ENCODE data around the gene SMC6.

SMC6 gene, protein sequence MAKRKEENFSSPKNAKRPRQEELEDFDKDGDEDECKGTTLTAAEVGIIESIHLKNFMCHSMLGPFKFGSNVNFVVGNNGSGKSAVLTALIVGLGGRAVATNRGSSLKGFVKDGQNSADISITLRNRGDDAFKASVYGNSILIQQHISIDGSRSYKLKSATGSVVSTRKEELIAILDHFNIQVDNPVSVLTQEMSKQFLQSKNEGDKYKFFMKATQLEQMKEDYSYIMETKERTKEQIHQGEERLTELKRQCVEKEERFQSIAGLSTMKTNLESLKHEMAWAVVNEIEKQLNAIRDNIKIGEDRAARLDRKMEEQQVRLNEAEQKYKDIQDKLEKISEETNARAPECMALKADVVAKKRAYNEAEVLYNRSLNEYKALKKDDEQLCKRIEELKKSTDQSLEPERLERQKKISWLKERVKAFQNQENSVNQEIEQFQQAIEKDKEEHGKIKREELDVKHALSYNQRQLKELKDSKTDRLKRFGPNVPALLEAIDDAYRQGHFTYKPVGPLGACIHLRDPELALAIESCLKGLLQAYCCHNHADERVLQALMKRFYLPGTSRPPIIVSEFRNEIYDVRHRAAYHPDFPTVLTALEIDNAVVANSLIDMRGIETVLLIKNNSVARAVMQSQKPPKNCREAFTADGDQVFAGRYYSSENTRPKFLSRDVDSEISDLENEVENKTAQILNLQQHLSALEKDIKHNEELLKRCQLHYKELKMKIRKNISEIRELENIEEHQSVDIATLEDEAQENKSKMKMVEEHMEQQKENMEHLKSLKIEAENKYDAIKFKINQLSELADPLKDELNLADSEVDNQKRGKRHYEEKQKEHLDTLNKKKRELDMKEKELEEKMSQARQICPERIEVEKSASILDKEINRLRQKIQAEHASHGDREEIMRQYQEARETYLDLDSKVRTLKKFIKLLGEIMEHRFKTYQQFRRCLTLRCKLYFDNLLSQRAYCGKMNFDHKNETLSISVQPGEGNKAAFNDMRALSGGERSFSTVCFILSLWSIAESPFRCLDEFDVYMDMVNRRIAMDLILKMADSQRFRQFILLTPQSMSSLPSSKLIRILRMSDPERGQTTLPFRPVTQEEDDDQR

DNA sequence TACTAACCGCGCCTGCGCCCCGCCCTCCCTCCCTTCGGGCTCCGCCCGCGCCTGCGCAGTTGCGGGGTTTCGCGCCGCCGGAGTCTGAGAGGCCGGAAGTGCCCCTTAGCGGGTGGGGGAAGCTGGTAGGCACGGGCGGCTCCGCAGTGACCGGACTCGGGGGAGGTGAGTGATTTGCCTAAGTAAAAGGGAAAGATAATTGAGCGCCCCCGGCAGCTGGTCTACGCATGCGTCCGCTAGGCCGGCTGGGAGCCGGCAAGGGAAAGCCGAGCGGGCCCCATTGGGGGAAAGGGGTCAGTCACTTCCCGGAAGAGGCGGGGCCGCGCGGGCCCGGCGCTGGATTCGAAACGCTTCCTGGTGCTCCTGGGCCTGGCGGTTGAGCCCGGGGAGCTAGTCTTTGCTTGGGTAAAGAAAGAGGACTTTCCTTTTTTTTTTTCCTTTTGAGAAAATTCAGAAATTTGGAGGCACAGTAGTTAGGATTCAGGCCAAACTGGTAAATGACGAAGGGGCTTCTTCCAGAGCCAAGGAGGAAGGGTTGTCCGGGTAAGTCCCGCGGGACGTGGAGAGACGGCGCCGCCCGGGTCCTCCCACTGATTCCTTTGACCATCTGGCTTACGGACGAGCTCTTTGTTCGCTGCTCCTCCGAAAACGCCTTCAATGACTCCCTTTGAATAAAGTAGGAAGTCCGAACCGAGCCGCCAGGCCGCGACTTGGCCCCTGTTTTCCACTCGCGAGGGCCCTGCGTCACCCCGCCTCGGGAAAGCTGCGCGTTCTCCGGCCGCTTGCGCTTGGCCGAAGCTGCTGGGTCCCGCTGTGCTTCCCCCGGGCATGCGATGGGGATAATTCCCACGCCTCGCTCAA is at the start of gene SMC6, which contains the start of gene GEN1:
Gene SMC6 (minus strand): TSS at position 8 of the 861 bp plus-strand sequence. CDS start 7,864 bp downstream, outside the sequence.
Gene GEN1 (plus strand): TSS at position 336 of the 861 bp plus-strand sequence. CDS start 5,806 bp downstream, outside the sequence.
- DNase-seq (ENCODE audit: low read depth), result peak; percentile 46
- TF ChIP-seq, protein P1, sequence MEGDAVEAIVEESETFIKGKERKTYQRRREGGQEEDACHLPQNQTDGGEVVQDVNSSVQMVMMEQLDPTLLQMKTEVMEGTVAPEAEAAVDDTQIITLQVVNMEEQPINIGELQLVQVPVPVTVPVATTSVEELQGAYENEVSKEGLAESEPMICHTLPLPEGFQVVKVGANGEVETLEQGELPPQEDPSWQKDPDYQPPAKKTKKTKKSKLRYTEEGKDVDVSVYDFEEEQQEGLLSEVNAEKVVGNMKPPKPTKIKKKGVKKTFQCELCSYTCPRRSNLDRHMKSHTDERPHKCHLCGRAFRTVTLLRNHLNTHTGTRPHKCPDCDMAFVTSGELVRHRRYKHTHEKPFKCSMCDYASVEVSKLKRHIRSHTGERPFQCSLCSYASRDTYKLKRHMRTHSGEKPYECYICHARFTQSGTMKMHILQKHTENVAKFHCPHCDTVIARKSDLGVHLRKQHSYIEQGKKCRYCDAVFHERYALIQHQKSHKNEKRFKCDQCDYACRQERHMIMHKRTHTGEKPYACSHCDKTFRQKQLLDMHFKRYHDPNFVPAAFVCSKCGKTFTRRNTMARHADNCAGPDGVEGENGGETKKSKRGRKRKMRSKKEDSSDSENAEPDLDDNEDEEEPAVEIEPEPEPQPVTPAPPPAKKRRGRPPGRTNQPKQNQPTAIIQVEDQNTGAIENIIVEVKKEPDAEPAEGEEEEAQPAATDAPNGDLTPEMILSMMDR (IDR thresholded peaks at IDR 0.05; ENCODE audit: control insufficient read depth, insufficient read depth, low read depth, low read length, missing control alignments), result no peak
- H3K4me3 ChIP-seq (ENCODE audit: control insufficient read depth, low read depth, low read length), result peak within 1 kb of the TSS; percentile 95

DNA sequence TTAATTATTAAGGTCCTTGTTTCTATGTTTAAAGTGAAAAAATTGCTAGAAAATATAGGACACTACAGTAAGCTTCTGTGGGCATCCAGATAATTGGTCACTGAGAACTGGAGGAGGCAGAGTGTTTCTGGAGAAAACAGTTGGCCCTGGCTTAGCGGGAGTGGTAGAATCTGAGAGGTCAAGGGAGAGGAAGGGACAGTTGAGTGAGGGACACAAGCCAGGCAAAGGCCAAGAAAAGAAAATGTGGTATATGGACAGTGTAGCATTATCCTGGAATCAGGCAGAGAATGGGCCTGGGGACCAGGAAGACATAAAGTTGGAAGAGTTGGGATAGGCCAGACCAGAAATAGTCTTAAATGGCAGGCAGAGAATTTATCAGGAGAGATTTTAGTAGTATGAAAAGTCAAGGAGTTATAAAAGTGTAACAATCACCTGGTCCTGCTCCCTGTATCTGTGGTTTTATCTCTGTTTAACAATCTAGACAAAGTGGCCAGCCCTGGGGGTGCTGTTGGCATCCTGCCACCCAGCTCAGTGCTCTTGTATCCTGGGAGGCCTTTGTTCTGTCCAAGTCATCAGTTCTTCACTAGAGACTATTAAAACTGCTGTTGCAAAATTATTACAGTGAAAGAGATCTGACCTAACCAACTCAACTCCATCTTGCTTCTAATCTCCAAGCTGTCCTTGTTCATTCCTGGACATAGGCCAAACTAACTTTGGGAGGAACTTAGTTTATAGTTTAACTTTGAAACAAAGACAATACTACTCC is 47.3 kb upstream of the SMC6 start:
- TF ChIP-seq, protein P1 (IDR thresholded peaks at IDR 0.05; ENCODE audit: control insufficient read depth, insufficient read depth, low read depth, low read length, missing control alignments), result no peak
- DNase-seq (ENCODE audit: low read depth), result no peak
- H3K4me3 ChIP-seq (ENCODE audit: control insufficient read depth, low read depth, low read length), result no peak overlapping the region

DNA sequence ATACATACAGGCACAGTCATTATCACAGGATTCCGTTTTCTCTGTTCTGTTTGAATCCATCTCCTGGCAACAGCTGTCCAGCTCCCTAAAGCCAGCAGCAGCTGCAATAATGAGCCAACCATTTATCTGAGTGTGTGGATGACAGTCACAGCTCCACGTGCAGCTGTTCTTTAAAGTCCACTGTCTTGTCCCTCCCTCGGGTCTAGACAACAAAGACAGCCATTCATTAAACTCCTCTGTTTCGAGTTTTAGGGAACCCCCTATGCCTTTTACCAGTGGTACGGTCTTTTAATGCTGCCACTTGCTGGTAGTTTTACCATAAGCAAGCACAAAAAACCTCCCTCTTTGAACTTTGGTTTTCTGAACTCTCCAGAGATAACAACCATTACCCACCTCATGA is 46.6 kb upstream of the SMC6 start:
- TF ChIP-seq, protein P1 (IDR thresholded peaks at IDR 0.05; ENCODE audit: control insufficient read depth, insufficient read depth, low read depth, low read length, missing control alignments), result no peak
- DNase-seq (ENCODE audit: low read depth), result no peak

DNA sequence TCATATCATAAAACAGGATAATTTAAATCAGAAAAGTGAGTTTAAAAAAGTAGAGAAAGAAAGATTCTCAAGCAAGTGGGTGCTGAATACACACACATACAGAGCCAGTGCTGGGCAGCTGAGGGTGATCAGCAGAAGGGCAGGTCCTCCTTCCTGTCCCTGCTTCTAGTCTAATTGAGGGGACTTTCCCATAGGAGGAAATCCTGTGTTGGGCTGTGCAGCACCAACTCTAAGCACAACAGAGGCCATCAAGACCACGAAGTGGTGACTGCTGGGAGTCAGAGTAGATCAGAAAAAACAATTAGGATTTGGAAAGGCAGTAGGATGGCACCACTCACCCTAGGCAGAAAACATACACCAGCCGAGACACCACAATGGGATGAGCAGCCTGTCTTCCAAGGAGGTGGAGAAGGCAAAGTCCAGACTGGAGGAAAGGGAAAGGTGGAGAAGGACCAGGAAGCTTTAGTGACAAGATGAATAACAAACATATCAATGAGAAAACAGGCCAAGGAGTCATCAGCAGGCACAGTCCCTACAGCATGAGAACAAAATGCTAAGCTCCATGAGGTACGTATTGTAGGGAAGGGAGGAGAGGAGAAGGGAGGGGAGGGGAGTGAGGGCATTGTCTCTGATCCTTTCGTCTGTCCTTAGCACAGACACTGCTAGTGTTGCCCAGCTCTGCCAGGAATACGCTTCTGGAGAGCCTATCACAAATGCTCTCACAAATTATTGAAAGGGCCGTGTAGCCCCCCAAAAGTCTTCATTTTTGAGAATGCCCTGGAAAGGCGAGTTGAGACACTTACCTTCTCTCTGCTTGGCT is 45.9 kb upstream of the SMC6 start:
- H3K4me3 ChIP-seq (ENCODE audit: control insufficient read depth, low read depth, low read length), result no peak overlapping the region
- TF ChIP-seq, protein P1 (IDR thresholded peaks at IDR 0.05; ENCODE audit: control insufficient read depth, insufficient read depth, low read depth, low read length, missing control alignments), result no peak
- DNase-seq (ENCODE audit: low read depth), result no peak

More for the DNA sequence above, 46.6 kb upstream of the SMC6 start:
- no peak overlapping the region for H3K4me3 ChIP-seq (ENCODE audit: control insufficient read depth, low read depth, low read length)

DNA sequence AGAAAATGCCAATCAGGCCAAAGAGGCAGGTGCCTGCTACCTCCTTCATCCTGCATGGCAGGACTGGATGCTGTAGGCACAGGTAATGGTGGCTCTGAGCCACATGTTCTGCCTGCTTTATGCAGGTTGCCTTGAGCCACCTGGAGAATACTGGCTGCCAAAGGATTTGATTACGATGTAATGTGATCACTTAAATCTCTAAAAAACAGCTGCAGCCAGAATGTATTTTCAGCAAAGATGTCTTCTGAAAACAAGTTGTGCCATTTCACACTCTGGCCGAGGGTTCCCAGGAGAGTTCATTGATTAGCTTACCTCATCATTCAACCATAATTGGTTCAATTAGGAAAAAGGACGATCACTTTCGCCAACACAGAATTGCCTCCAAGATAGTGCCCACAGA is 44.7 kb upstream of the SMC6 start:
- no peak overlapping the region for H3K4me3 ChIP-seq (ENCODE audit: control insufficient read depth, low read depth, low read length)
- TF ChIP-seq, protein P1 (IDR thresholded peaks at IDR 0.05; ENCODE audit: control insufficient read depth, insufficient read depth, low read depth, low read length, missing control alignments), result no peak
- no peak for DNase-seq (ENCODE audit: low read depth)
